GM06990 (cell line): ENCODE results near the gene IRF2BP2.

Experiments used
- DNase-seq: peaks from one replicate; pipeline ENCODE4 v3.0.0-alpha.2; 2011; ENCODE audit not compliant: insufficient read length; ENCODE audit errors: extremely low read depth
- H3K27me3 ChIP-seq: replicated peaks from 2 replicates; pipeline ENCODE4 v1.6.0; 2011; ENCODE audit warnings: low read length; ENCODE audit not compliant: control insufficient read depth, insufficient read depth
- H3K36me3 ChIP-seq: 2 replicates; pipeline ENCODE4 v1.5.1; 2011; ENCODE audit warnings: low read length; ENCODE audit not compliant: control insufficient read depth, insufficient read depth
- H3K4me3 ChIP-seq: replicated peaks from 2 replicates; pipeline ENCODE4 v1.5.1; 2011; ENCODE audit warnings: low read depth, mild to moderate bottlenecking, control low read depth, low read length
- CTCF ChIP-seq: IDR thresholded peaks from 2 replicates; pipeline ENCODE4 v1.5.1; 2011; ENCODE audit warnings: low read length, control low read depth, mild to moderate bottlenecking, inconsistent platforms; ENCODE audit not compliant: insufficient read depth, poor library complexity, severe bottlenecking

IRF2BP2 gene

GRCh38 chr1:234602334-234603220 lies 7.4 kb downstream of the IRF2BP2 start:
- Histone ChIP-seq H3K27me3 (no peaks in the 10 kb centered on the region), H3K36me3 (peaks cover 8% of the 10 kb centered on the region), H3K4me3 (peak overlapping the region; percentile 72; the same call in 1 of the 2 replicates)
- no peak for DNase-seq
- no peak for TF ChIP-seq CTCF

GRCh38 chr1:234601301-234602017 lies 8.5 kb downstream of the IRF2BP2 start:
- Histone ChIP-seq H3K4me3 (no peak overlapping the region), H3K27me3 (no peaks in the 10 kb centered on the region), H3K36me3 (peaks cover 2% of the 10 kb centered on the region; the same call in 1 of the 2 replicates)
- TF ChIP-seq CTCF = no peak
- DNase-seq = peak; percentile 46

- Histone ChIP-seq H3K36me3 (peaks cover 2% of the 10 kb centered on the region; the same call in 1 of the 2 replicates), H3K27me3 (no peaks in the 10 kb centered on the region), H3K4me3 (peak overlapping the region; percentile 57)
- no peak for DNase-seq
- no peak for TF ChIP-seq CTCF
Observed at GRCh38 chr1:234600418-234601281, 9.3 kb downstream of the IRF2BP2 start.

- TF ChIP-seq CTCF = no peak
Observed at GRCh38 chr1:234599617-234600417, 10.2 kb downstream of the IRF2BP2 start.

GRCh38 chr1:234598974-234599616 lies 10.9 kb downstream of the IRF2BP2 start:
- Histone ChIP-seq H3K27me3 (no peaks in the 10 kb centered on the region), H3K36me3 (no peaks in the 10 kb centered on the region; the same call in 1 of the 2 replicates), H3K4me3 (peak overlapping the region; percentile 55)
- no peak for TF ChIP-seq CTCF
- DNase-seq = no peak

More at GRCh38 chr1:234599617-234600417, 10.2 kb downstream of the IRF2BP2 start:
- peak overlapping the region; percentile 57 for H3K4me3 ChIP-seq
- no peaks in the 10 kb centered on the region for H3K27me3 ChIP-seq
- DNase-seq = peak; percentile 92
- no peaks in the 10 kb centered on the region; the same call in 1 of the 2 replicates for H3K36me3 ChIP-seq
